Cardiac muscle cell (in vitro differentiated cells and primary cell): Measurements from ENCODE around the gene RNF146. TPM values are rescaled to one million over a fixed set of nuclear protein-coding genes. Genes with fewer than 3 reads are reported as not detected.

ENCODE experiments used
- polyA plus RNA-seq: library from polyadenylated mRNA; unstranded; fragments of >200 nt; fragmentation: Nextera tagmentation; extraction: Ambion mirVana; gene quantifications from 2 replicates; pipeline ENCODE4 v1.2.1, GENCODE V29; 2016
- total RNA-seq: library from RNA; depleted of rRNA; stranded (reverse); fragments of >200 nt; gene quantifications from 2 replicates; pipeline ENCODE4 v1.2.3, GENCODE V29; 2016

Gene RNF146
- total and polyA plus RNA-seq, 2 experiments from 2014 or later, result 47.8 to 86.0 TPM

Other genes with a start within 250 kb of the RNF146 start
- 53.9 and 88.0 TPM in 2 replicates for gene RSPO3, start 148.2 kb upstream of the RNF146 start, total RNA-seq
- gene RSPO3, start 148.2 kb upstream of the RNF146 start, polyA plus RNA-seq, result 170 and 280 TPM in 2 replicates
- gene ECHDC1, start 76.7 kb downstream of the RNF146 start, total RNA-seq, result 34.1 and 36.1 TPM in 2 replicates
- gene ECHDC1, start 76.7 kb downstream of the RNF146 start, polyA plus RNA-seq, result 60.7 and 68.4 TPM in 2 replicates
- gene KIAA0408, start 192.5 kb downstream of the RNF146 start, total RNA-seq, result 0.07 and 0.27 TPM in 2 replicates
- gene KIAA0408, start 192.5 kb downstream of the RNF146 start, polyA plus RNA-seq, result 0.95 and 2.0 TPM in 2 replicates